ENCODE measurements around the gene ACSM2A.
"Not testable (repeated sequence)": the region's sequence is repeated elsewhere in the genome, so short reads cannot be mapped to it uniquely, and the experiment has no call there.

DNA sequence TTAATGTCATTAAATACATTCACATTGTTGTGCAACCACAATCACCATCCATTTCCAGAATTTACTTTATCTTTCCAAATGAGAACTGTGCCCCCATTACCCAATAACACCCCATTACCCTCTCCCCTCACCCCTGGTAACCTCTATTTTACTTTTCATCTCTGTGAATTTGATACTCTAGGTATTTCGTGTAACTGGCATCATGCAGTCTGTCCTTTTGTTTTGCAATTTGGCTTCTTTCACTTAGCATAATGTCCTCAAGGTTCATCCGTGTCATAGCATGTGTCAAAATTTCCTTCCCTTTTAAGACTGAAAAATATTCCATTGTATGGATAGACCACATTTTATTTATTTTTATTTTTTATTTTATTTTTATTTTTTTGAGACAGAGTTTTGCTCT is 29.6 kb upstream of the ACSM2A start:
- TF ChIP-seq, protein P1, sequence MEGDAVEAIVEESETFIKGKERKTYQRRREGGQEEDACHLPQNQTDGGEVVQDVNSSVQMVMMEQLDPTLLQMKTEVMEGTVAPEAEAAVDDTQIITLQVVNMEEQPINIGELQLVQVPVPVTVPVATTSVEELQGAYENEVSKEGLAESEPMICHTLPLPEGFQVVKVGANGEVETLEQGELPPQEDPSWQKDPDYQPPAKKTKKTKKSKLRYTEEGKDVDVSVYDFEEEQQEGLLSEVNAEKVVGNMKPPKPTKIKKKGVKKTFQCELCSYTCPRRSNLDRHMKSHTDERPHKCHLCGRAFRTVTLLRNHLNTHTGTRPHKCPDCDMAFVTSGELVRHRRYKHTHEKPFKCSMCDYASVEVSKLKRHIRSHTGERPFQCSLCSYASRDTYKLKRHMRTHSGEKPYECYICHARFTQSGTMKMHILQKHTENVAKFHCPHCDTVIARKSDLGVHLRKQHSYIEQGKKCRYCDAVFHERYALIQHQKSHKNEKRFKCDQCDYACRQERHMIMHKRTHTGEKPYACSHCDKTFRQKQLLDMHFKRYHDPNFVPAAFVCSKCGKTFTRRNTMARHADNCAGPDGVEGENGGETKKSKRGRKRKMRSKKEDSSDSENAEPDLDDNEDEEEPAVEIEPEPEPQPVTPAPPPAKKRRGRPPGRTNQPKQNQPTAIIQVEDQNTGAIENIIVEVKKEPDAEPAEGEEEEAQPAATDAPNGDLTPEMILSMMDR (conservative IDR thresholded peaks at IDR 0.05; ENCODE audit: low read depth, low read length) = not testable (repeated sequence)
- TF ChIP-seq EZH2 (IDR thresholded peaks at IDR 0.05; ENCODE audit: low read length, unreplicated experiment); EZH2phosphoT487 (IDR thresholded peaks at IDR 0.05; ENCODE audit: borderline replicate concordance, low read length): not testable (repeated sequence)
